GM06990 (cell line): ENCODE data around the gene ITGA3.

Source experiments
- DNase-seq: peaks from one replicate; pipeline ENCODE4 v3.0.0-alpha.2; 2011; ENCODE audit not compliant: insufficient read length; ENCODE audit errors: extremely low read depth
- H3K27me3 ChIP-seq: replicated peaks from 2 replicates; pipeline ENCODE4 v1.6.0; 2011; ENCODE audit warnings: low read length; ENCODE audit not compliant: control insufficient read depth, insufficient read depth
- H3K36me3 ChIP-seq: 2 replicates; pipeline ENCODE4 v1.5.1; 2011; ENCODE audit warnings: low read length; ENCODE audit not compliant: control insufficient read depth, insufficient read depth
- H3K4me3 ChIP-seq: replicated peaks from 2 replicates; pipeline ENCODE4 v1.5.1; 2011; ENCODE audit warnings: low read depth, mild to moderate bottlenecking, control low read depth, low read length
- TF ChIP-seq, protein P1 (sequence below): IDR thresholded peaks from 2 replicates; pipeline ENCODE4 v1.5.1; 2011; ENCODE audit warnings: low read length, control low read depth, mild to moderate bottlenecking, inconsistent platforms; ENCODE audit not compliant: insufficient read depth, poor library complexity, severe bottlenecking

The ITGA3 gene

DNA sequence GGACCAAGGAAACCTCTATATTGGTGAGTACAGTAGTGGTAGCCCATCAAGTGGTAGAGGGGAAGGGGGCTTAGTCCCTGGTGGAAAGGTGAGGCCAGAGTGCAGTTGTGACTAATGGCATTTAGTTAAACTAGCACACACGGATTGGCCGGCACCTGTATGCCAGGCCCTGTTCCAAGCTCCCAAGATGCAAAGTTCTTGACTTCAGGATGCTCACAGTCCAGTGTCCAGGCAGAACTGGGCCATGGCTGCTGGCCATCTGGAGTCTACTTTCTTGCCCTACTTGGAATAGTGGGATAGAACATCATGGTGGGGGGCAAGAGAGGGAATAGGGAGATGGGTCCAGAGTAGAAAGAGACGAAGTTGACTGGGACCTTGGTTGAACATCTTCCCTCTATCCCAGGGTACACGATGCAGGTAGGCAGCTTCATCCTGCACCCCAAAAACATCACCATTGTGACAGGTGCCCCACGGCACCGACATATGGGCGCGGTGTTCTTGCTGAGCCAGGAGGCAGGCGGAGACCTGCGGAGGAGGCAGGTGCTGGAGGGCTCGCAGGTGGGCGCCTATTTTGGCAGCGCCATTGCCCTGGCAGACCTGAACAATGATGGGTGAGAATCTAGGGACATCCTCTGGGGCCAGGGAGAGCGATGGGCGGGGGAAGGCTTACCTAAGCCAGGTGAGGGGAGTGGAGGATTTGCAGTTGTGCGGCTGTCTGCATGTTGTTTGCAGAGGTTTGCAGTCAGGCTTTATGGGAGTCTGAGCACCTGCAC lies 15.2 kb downstream of the ITGA3 start:
- Histone ChIP-seq H3K36me3 (peaks cover 5% of the 10 kb centered on the region), H3K27me3 (no peaks in the 10 kb centered on the region), H3K4me3 (no peak overlapping the region)
- no peak for DNase-seq
- TF ChIP-seq, protein P1, sequence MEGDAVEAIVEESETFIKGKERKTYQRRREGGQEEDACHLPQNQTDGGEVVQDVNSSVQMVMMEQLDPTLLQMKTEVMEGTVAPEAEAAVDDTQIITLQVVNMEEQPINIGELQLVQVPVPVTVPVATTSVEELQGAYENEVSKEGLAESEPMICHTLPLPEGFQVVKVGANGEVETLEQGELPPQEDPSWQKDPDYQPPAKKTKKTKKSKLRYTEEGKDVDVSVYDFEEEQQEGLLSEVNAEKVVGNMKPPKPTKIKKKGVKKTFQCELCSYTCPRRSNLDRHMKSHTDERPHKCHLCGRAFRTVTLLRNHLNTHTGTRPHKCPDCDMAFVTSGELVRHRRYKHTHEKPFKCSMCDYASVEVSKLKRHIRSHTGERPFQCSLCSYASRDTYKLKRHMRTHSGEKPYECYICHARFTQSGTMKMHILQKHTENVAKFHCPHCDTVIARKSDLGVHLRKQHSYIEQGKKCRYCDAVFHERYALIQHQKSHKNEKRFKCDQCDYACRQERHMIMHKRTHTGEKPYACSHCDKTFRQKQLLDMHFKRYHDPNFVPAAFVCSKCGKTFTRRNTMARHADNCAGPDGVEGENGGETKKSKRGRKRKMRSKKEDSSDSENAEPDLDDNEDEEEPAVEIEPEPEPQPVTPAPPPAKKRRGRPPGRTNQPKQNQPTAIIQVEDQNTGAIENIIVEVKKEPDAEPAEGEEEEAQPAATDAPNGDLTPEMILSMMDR, result no peak

- TF ChIP-seq, protein P1, result no peak
- Histone ChIP-seq H3K27me3 (no peaks in the 10 kb centered on the region), H3K36me3 (peaks cover 5% of the 10 kb centered on the region), H3K4me3 (no peak overlapping the region)
- DNase-seq, result no peak
Observed at GRCh38 chr17:50071692-50072091, 15.8 kb downstream of the ITGA3 start.

GRCh38 chr17:50072130-50072529 lies 16.2 kb downstream of the ITGA3 start:
- TF ChIP-seq, protein P1, result no peak
- no peak for DNase-seq
- Histone ChIP-seq H3K36me3 (peaks cover 5% of the 10 kb centered on the region), H3K27me3 (no peaks in the 10 kb centered on the region), H3K4me3 (no peak overlapping the region)

- peaks cover 9% of the 10 kb centered on the region for H3K36me3 ChIP-seq
- TF ChIP-seq, protein P1, result no peak
- no peaks in the 10 kb centered on the region for H3K27me3 ChIP-seq
- DNase-seq, result no peak
- H3K4me3 ChIP-seq, result no peak overlapping the region
Observed at GRCh38 chr17:50072925-50073324, 17.0 kb downstream of the ITGA3 start.

DNA sequence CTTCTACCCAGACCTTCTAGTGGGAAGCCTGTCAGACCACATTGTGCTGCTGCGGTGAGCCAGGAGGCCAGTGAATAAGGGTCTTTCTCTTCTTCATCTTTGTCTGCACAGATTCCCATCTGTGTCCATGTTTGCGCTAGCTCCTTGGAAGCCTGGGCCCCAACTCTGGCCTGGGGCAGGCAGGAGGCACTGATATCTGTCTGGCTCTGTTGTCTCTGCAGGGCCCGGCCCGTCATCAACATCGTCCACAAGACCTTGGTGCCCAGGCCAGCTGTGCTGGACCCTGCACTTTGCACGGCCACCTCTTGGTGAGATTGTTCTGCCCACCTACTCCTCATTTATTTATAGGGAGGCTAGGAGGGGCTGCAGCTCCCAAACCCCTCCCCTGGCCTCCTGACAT lies 18.3 kb downstream of the ITGA3 start:
- no peak for DNase-seq
- Histone ChIP-seq H3K27me3 (no peaks in the 10 kb centered on the region), H3K36me3 (peaks cover 9% of the 10 kb centered on the region), H3K4me3 (no peak overlapping the region)
- TF ChIP-seq, protein P1, result no peak
